Measurements from ENCODE around the gene ABCA1.
"Not testable (repeated sequence)": the region's sequence is repeated elsewhere in the genome, so short reads cannot be mapped to it uniquely, and the experiment has no call there.

Gene ABCA1, protein sequence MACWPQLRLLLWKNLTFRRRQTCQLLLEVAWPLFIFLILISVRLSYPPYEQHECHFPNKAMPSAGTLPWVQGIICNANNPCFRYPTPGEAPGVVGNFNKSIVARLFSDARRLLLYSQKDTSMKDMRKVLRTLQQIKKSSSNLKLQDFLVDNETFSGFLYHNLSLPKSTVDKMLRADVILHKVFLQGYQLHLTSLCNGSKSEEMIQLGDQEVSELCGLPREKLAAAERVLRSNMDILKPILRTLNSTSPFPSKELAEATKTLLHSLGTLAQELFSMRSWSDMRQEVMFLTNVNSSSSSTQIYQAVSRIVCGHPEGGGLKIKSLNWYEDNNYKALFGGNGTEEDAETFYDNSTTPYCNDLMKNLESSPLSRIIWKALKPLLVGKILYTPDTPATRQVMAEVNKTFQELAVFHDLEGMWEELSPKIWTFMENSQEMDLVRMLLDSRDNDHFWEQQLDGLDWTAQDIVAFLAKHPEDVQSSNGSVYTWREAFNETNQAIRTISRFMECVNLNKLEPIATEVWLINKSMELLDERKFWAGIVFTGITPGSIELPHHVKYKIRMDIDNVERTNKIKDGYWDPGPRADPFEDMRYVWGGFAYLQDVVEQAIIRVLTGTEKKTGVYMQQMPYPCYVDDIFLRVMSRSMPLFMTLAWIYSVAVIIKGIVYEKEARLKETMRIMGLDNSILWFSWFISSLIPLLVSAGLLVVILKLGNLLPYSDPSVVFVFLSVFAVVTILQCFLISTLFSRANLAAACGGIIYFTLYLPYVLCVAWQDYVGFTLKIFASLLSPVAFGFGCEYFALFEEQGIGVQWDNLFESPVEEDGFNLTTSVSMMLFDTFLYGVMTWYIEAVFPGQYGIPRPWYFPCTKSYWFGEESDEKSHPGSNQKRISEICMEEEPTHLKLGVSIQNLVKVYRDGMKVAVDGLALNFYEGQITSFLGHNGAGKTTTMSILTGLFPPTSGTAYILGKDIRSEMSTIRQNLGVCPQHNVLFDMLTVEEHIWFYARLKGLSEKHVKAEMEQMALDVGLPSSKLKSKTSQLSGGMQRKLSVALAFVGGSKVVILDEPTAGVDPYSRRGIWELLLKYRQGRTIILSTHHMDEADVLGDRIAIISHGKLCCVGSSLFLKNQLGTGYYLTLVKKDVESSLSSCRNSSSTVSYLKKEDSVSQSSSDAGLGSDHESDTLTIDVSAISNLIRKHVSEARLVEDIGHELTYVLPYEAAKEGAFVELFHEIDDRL (N-terminal part only)

DNA sequence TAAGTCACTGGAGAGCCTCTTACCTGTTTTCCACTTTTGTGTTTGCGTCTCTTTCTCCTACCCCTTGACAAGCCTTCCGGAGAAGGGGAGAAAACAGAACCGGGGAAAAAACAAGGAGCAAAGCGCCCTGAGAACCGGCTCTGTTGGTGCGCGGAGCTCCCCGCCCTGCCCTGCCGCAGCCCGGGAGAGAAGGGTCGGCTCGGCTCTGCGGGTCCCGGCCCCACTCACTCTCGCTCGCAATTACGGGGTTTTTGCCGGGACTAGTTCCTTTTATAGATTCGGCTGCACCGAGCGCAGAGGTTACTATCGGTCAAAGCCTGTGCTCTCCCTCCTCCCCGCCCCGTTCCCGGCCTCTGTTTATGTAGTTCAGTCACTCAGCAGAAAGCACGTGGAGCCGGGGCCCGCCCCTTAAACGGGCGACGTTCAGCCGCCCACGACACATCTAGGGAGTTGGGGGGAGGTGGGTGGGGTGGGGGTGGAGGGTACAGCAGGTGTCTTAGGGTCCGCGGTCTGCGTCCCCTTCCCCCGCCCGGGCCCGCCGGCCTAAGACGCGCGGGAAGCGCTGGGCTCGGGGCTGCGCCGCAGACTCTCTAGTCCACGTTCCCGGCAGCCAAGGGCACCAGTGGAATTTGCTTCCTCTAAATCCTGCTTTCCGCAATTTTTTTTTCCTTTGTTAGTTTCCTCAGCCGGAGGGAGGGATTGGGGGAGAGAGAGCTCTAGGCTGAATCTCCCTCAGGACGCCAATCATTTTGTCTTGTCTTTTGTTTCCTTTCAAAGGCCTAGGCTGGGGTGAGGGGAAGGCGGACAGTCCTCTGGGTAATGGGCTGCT lies at the start of gene ABCA1:
Gene ABCA1 (minus strand): TSS at position 244 of the 829 bp plus-strand sequence. CDS start 24,476 bp downstream, outside the sequence.
- TF ChIP-seq, protein P1, sequence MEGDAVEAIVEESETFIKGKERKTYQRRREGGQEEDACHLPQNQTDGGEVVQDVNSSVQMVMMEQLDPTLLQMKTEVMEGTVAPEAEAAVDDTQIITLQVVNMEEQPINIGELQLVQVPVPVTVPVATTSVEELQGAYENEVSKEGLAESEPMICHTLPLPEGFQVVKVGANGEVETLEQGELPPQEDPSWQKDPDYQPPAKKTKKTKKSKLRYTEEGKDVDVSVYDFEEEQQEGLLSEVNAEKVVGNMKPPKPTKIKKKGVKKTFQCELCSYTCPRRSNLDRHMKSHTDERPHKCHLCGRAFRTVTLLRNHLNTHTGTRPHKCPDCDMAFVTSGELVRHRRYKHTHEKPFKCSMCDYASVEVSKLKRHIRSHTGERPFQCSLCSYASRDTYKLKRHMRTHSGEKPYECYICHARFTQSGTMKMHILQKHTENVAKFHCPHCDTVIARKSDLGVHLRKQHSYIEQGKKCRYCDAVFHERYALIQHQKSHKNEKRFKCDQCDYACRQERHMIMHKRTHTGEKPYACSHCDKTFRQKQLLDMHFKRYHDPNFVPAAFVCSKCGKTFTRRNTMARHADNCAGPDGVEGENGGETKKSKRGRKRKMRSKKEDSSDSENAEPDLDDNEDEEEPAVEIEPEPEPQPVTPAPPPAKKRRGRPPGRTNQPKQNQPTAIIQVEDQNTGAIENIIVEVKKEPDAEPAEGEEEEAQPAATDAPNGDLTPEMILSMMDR (conservative IDR thresholded peaks at IDR 0.05; ENCODE audit: low read depth, low read length), result no peak
- peak within 1 kb of the TSS; percentile 99 for H3K4me3 ChIP-seq (ENCODE audit: low read length)
- DNase-seq (ENCODE audit: low read depth), result peak; percentile 62

DNA sequence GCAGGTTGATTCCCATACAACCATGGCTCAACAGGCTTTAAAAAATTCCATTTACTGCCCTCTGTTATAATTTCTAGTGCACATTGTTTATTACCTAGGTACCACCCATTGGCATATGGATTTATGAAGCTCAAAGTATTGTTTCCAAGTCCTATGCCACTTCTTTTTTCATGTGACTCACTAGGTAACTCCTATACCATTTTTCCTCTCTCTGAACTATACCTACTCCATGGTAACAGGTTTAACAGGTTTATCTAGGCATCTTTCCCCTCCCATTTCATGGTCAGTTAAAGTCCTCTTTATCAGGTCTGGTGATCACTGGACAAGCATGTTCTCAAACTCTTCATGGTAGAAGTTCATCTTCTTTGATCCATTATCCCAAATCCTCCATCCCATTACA lies 49.6 kb upstream of the ABCA1 start:
- TF ChIP-seq, protein P1 (conservative IDR thresholded peaks at IDR 0.05; ENCODE audit: low read depth, low read length), result no peak
- no peak for DNase-seq (ENCODE audit: low read depth)
- H3K4me3 ChIP-seq (ENCODE audit: low read length), result no peak overlapping the region

DNA sequence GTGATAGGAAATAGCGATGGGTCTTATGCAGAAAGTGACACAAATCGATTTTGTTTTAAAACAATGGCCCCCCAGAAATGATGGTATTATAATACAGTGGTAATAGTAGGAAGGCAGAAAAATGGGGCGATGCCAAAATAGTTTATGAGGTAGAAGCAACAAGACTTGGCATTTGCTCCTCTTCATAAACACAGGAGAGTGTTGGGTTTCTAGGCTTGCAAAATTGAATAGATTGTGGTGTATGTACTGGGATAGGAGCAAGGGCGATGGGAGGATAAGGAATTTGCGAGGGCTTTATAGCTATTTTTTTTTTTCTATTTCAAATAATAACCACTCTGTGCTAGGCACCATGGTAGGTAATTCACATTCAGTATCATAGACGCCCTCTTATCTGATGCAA lies 49.2 kb upstream of the ABCA1 start:
- DNase-seq (ENCODE audit: low read depth), result no peak
- TF ChIP-seq, protein P1 (conservative IDR thresholded peaks at IDR 0.05; ENCODE audit: low read depth, low read length), result no peak
- no peak overlapping the region for H3K4me3 ChIP-seq (ENCODE audit: low read length)

DNA sequence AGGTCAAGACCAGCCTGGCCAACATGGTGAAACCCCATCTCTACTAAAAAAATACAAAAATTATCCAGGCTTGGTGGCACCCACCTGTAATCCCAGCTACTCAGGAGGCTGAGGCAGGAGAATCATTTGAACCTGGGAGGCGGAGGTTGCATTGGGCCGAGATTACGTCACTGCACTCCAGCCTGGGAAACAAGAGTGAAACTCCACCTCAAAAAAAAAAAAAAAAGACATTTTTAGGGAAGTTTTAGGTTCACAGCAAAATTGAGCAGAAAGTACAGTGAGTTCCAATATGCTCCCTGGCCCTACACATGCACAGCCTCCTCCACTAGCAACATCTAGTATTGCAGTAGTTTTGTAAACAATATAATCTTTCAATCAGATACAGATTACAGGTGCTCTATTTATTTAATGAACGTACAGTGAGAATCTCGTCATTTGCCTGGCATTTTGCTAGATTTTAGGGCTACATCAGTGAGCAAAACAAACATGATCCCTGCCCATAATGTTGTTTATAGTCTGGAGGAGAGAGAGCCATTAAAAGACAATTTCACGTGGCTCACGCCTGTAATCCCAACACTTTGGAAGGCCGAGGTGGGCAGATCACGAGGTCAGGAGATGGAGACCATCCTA lies 48.1 kb upstream of the ABCA1 start:
- DNase-seq (ENCODE audit: low read depth); H3K4me3 ChIP-seq (ENCODE audit: low read length): not testable (repeated sequence)

DNA sequence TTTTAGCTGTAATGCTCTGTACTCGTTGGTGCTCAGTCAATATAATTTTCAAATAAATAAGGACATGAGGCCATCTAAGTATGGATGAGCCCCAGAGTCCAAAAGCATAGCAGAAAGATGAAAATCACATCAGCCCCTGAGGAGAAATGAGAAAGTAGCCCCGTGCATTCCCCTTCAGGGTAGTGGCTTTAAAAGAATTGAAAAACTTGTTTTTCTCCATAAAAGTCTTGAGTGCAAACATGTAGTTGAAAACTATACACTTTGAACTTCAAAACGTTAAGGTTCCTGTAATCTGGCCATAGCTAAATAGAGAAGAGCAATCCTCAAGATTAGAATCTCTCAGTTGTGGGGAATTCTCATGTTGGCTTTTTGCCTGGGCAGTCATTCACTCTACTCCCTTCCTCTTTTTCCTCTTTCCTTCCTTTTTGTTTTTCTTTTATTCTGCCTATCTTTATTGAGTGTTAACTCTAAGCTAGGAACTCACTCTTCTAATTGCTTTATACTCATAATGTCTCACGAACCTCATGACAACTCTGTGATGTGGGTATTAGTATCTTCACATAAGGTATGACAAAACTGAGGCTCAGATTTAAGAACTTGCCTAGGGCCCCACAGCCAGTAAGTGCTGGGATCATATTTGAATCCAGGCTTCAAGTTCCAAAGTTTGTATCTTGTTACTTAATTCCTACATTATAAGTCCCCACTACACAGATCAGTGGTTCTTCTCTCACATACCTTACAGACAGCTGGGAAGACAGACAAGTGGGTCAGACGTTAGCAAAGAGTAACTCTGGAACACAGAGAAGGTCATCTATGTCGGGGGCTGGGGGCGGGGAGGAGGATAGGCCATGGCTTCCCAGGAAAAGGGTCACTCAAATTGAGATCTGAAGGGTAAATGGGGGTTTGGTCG lies 46.4 kb upstream of the ABCA1 start:
- no peak overlapping the region for H3K4me3 ChIP-seq (ENCODE audit: low read length)
- TF ChIP-seq, protein P1 (conservative IDR thresholded peaks at IDR 0.05; ENCODE audit: low read depth, low read length), result no peak
- DNase-seq (ENCODE audit: low read depth), result no peak

DNA sequence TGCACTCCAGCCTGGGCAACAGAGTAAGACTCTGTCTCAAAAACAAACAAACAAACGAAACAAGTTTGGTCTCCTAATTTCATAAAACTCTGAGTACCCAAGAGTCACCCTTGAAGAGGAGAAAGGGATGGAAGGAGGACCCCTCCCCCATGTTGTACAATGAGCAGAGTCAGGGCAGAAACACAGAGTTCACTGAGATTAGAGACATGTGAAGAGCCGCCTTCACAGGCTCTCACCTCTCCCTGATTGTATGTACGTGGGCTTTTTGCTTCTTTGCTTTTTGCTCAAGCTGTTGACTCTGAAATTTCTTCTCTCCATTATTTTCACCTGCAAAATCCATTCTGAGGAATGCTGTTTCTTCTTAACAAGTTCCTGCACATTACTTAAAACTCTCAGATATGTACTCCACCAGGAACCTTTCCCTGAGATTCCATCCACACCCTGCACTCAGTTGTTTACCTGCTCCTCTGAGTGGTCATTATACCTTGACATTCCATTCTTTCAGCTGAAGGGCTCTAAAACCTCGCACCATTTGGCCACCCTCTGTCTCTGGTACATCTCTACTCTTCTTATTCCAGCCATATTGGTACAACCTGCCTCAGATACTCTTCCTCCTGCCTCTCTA lies 44.4 kb upstream of the ABCA1 start:
- H3K4me3 ChIP-seq (ENCODE audit: low read length), result no peak overlapping the region
- TF ChIP-seq, protein P1 (conservative IDR thresholded peaks at IDR 0.05; ENCODE audit: low read depth, low read length), result no peak
- no peak for DNase-seq (ENCODE audit: low read depth)

Measured in retinal pigment epithelial cell (primary cell).